Measurements from ENCODE around the gene SEC61B.

Gene SEC61B

DNA sequence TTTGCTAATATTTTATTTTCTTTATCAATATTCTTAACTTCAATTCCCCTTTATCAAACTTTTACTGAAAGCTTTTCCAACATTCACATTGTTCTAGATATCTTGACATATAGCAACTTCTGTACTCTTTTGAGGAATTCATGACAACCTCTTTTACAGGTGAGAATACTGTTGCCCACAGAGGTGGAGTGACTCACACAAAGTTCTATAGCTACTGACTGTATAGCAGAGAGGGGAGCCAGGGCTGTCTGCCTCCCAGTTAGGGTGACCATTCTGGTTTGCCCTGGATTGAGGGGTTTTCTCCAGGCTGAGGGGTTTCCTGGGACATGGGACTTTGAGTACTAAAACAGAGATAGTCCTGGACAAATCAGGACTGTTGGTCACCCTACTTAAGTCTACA, 16.2 kb downstream of the SEC61B start:
- DNase-seq (ENCODE audit: low spot score), result no peak

DNA sequence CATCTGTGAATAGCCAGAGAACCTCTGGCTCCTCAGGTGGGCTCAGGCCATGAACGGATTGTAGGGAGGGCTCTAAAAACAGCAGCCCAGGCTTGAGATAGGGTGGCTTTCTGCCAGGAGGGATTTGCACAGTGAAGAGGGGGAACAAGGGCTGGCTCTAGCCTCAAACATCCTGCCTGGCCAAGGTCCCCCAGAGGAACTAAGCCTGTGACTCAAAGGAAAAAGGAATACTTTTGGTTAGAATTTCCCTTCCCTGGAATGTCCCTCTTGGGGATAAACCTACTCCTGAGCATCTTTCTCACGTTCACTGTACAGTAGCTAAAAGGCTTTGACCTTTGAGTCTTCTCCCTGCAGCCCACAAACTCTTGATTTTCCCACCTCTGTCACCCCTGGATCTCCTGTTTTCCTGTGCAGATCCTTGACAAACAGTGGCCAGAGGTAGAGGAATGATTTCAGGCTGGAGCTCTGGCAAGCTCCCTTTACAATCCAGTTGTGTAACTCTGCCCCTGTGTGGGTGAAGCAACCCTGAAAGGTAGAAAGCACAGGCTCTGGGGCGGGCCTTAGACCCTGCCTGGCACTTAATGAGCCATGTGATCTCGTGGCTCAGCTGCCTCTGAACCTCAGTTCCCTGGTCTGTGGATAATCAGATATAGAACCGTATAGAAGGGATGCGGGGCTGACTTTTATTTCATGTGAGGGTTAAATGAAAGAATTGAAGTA, 17.4 kb downstream of the SEC61B start:
- peak; percentile 77 for DNase-seq (ENCODE audit: low spot score)

DNA sequence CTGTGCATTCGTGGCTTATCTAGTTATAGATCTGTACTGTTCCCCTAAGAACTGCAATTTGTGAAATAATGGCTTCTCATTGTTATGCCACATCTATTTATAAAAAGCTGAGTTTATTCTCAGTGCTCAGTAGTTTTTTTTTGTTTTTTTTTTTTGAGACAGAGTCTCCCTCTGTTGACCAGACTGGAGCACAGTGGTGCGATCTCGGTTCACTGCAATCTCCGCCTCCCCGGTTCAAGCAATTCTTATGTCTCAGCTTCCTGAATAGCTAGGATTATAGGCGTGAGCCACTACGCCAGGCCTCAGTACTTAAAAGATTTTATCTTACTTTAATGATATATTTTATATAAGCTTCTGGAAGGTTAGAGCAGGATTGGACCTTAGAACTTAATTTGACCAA, 19.0 kb downstream of the SEC61B start:
- no peak for DNase-seq (ENCODE audit: low spot score)

DNA sequence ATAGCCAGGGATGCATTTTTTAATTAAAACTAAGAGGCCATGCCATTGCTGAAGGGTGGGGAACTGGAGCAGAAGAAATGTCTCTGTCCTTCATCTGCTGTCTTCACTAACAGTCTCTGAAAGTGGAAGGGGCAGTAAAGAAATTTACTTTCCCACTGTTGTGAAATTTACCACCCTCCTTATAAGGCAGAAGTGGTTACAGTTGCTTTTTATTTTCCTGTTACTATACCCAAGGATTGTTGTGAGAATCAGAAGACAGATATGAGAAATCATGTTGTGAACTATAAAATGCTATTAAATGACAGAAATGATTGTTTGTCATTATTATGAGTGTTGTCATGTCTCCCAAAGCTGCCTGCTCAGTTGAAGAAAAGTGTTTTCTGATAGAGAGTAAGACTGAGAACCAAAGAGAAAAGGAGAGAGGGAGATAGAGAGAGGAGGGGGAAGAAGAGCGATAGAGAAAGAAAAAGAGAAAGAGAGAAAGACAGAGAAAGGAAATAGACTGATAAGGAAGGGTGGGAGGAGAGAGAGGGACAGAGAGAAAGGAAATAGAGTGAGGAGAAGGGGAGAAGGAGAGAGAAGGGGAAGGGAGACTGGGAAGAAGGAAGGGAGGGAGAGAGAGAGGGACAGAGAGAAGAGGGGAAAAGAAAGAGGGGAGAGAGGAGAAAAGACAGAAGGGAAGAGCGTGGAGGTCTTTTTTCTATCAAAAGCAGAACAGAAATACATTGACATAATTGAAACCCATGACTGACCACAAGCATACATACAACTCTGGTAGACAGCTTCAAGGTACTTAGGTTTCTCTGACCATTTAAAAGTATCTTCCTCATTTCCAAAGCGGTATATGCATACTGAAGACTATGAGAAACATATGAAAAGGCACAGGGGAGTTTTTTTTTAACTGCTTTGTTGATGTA, 22.5 kb downstream of the SEC61B start:
- DNase-seq (ENCODE audit: low spot score), result no peak

DNA sequence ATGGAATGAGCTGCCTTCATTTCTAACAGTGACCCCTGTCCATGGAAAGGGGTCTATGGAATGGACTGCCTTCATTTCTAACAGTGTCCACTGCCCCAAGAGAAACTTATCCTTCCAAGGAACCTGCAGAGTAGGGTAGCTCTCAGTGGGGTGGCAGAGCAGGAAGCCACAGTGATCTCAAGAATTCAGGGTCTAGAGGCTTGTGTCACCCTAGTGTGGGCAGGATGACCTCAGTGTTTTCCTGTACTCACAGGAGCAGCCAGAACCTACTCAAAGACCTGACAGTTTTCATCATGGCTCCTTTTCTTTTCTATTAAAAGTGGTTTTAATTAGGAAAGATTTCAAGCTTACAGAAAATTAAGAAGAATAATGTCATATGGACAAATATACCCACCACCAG, 27.5 kb downstream of the SEC61B start:
- no peak for DNase-seq (ENCODE audit: low spot score)

DNA sequence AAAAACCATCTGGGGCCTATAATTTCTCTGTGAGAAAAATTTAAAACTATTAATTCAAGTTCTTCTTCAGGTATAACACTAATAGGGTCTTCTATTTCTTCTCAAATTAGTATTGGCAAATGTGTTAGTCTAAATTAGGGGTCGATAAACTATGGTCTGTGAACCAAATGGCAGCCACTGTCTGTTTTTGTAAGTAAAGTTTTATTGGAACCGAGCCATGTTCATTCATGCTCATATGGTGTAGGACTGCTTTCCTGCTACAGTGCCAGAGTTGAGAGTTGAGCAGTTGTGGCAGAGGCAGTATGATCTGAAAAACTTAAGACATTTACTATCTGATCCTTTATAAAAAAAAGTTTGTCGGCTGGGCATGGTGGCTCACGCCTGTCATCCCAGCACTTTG, 29.1 kb downstream of the SEC61B start:
- DNase-seq (ENCODE audit: low spot score), result no peak

DNA sequence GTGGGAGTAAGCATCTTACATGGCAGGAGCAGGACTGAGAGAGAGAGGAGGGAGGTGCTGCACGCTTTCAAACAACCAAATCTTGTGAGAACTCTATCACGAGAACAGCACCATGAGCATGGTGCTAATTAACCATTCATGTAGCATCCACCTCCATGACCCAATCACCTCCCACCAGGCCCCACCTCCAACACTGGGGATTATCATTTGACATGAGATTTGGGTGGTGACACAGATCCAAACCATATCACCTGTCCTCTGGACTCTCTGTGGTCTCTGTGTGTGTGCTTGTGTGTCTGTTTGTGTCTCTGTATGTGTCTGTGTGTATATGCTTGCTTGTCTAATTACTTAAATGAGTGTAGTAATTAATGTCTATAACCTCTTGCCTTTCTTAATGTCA, 31.1 kb downstream of the SEC61B start:
- DNase-seq (ENCODE audit: low spot score), result no peak

DNA sequence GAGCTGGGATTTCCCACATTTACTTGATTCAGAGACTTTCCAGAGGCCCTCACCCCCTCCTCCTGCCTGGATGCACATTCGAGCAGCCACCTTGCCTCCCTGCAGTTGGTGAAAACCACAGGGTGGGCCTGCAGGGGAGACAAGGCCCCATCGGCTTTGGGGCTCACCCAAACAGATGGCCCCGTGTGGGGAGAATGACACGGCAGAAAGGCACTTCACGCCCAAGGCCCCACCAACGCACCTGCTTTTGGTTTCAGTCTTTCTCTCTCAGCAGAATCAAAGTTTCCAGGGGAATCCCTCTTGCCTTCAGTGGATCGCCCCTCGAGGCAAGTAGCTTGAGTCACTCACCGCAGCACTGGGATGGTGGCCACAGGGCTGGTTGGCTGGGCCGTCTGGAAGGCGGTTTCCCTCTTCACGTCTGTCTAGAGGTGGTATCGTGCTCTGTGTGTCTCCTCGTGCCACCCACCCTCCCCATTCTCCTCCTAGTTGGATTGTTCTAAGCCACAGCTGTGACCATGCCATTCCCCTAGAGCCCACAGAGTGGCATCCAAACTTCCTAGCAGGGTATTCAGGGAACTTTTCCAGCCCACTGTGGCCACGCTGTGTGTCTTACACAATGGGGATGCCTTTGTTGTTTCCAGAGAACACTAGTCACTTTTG, 31.8 kb downstream of the SEC61B start:
- DNase-seq (ENCODE audit: low spot score), result no peak

DNA sequence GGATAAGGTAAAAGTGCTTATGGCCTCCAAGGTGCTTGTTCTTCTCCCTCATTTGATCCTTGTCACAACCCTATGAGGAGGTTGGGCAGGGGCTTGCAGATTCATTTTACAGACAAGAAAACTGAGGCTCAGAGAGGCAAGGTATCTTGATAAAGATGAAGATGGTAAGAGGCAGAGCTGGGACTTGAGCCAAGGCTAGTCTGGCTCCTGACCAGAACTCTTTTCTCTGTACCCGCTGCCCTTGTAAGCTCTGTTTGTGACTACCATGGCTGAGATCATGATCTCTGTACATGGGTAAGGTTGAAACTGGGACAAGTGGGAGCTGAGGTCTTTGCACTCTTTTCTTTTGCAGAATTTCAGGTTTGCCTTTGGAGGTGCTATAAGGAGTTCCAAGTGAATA, 33.6 kb downstream of the SEC61B start:
- no peak for DNase-seq (ENCODE audit: low spot score)

DNA sequence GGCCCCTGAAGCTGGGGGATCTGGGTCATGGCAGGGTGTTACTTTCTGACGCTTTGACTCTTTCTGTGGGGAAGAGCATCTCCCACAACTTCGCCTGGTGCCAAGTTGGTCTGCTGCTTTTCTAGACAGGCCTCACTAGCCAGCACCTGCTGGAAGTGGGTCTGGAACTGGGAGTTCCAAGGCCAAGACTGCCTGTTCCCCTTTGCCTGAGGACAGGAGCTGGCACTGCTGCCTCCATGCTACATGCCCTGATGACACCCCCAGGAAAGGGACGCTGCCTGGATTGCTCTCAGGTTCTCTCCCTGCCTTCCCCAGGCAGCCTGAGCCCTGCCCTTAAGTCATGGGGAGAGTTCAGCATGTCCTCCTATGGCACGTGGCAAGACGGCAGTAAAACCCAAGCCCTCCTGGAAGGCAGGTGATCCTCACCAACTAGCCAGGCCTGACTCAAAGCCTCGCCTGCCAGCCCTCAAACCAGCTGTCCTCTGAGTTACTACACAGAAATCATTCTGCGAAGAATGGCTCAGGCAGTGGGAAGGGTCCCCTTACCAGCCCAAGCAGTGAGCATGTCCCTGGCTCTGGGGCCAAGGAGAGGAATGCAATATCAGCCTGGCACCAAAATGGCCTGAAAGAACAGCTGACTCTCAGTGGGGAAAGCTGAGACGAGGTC, 35.8 kb downstream of the SEC61B start:
- DNase-seq (ENCODE audit: low spot score), result no peak

DNA sequence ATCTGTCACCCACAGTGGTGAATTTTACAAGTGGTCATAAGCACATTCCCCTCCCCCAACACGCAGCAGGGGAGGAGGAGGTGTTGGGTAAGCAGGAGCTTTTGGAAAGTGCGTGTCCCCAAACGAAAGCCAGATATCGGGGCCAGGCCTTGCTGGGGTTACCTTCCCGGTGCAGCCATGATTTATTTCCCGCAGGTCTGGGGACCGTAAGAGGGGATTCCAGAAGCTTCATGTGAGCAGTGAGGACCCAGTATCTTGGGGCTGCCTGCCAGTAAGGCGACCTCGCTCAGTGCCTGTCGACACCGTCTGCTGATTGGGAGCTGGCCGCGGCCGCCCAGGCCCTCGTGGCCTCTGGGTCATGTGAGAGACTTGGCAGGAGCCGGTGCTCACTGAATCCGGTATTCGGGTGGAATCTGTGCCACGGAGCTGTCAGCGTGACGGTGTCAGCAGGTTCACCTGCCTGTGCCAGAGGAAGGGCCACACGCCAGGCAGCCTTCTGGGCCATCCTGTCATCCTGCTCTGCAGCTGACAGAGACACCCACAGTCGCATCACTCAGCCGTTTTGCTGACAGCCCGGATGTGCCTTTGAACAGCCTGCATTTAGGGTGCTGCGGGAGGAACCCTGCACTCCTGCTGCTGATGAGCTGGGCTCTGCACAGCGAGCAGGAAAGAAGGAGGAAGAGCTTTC, 37.3 kb downstream of the SEC61B start:
- DNase-seq (ENCODE audit: low spot score), result peak; percentile 73

DNA sequence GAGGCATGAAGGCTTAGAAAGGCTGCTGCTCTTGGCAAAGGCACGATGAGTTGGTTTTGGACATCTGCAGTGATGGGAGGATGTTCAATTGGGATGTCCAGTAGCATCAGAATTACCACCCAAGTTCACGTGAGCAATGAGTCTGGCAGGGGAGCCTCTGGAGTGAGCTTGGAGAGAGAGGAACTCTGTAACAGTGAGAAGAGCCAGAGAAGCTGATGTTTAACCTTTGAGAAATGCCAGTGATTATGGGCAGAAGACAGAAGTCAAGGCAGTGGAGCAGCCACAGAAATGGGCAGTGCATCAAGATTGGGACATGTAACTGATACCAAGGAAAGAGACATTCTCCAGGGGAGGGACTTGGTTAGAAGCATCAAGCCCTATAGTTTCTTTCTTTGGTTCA, 39.8 kb downstream of the SEC61B start:
- DNase-seq (ENCODE audit: low spot score), result no peak

DNA sequence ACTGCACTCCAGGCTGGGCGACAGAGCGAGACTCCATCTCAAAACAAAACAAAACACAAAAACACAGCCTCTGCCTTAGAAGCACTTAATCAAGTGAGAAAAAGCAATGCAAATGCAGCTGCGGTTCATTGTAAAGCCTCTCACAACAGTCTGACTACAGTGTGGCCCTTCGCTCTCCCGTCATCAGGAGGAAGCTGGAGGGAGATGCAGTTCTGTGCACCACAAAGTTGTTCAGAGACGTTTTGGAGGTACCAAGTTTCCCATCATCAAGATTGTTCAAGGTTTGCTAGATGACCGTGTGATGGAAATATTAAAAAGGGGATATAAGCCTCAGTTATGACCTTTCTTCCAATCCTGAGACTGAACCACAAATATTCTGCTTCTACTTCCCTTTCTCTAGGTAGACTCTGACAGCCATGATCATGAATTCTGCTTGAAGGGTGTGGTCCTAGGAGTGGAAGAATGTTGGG, 40.9 kb downstream of the SEC61B start:
- DNase-seq (ENCODE audit: low spot score), result no peak

DNA sequence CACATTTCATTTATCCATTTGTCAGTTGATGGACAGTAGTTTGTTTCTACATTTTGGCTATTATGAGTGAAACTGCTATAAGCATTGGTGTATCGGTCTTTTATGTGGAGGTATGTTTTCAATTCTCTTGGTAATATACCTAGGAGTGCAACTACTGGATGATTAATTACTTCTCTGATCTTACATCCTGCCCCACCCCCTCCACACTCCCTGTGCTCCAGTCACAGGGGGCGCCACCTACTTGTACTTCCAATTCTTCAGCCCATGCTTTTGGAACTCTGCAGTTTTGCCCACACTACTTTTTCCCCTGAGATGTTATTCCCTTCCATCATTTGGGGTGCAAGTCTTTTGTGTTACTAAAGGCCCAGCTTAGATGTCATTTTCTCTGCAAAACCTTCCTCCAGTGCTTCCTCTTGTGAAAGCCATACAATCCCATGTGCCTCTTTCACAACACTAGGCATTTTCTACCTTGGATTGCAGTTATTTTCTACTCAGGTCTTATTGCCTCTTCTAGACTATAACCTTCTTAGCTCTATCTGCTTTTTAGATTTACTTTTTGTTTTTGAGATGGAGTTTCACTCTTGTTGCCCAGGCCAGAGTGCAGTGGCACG, 42.1 kb downstream of the SEC61B start:
- DNase-seq (ENCODE audit: low spot score), result no peak

DNA sequence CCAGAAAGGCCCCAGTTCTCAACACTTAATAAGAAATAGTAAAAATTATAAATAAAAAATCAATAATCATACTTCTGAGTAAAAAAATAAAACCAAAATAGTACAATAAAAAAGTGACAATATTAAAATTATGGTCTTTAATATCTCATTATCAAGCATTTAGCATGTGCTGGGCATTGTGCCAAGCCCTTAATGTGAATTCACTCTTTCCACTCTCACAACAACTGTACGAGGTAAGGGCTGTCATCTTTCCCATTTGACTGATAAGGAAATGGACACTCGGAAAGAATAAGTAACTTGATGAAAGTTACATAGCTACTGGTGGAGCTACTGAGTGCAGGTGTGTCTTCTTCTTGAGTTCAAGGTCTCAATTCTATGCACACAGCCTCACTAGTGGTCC, 43.6 kb downstream of the SEC61B start:
- DNase-seq (ENCODE audit: low spot score), result no peak

DNA sequence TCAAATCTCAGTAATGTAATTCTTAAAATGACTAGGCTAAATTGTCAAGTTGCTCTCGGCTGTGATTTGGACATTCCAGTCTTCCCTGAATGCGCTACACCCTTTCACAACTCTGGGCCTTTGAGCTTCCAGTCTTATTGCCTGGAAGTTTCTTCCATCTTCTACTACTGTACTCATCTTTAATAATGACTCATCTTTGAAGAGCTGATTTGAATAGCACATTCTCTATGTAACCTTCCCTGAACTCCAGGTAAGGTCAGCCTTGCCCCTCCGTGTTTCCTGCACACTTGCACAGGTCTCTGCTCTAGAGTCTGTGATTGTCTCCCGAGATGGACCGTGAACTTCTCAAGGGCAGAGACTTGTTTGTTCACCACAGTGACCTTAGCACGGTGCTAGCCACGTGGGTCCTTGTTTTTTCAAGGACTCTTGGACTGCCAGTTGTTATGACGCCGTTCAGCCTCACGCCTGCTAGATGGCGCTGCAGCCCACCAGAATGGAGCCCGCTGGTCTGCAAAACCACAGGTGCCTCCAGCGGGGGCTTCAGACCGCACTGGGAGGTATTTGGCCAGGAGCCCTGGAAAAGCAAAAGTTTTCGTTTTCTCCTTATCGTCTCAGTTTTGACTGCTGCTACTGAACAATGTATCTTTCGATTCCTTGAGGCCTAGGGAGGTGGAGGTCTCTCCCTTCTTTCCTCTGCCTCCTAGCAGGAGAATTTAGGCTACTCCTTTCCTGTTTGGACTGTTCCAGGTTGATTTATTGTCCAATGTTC, 44.4 kb downstream of the SEC61B start:
- peak; percentile 70 for DNase-seq (ENCODE audit: low spot score)

DNA sequence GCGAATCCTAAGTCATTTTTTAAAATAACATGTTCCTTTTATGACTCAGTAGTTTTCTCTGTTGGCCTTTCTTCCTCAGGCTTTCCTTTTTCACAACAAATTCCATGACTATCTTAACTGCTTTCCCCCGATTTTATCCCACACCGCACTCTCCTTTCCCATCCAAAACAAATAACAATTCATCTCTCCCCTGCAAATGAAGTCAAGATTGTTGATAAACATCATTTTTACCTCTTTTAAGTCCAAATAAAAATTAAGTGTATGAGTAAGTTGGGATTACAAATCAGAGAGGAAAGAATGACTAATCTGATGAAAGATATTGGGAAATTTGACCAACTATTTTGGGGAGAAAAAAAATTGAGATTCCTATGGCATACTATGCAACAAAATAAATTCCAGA, 47.3 kb downstream of the SEC61B start:
- peak; percentile 67 for DNase-seq (ENCODE audit: low spot score)

DNA sequence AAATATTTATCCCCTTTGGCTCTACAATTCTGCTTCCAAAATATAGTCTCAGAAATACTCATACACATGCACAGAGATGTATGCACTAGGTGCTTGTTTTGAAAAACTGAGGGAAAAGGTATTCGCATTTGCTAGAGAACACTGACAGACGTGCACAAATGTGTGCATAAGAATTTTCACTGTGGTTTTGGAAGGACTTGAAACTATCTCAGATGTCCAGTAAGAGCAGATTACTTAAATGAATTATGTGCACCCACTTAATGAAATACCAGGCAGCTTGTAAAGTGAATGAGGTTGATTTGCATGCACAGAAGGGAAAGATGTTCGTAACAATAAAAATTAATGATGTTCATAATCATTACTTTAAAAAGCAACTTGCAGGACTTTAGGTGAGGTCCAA, 48.4 kb downstream of the SEC61B start:
- no peak for DNase-seq (ENCODE audit: low spot score)

DNA sequence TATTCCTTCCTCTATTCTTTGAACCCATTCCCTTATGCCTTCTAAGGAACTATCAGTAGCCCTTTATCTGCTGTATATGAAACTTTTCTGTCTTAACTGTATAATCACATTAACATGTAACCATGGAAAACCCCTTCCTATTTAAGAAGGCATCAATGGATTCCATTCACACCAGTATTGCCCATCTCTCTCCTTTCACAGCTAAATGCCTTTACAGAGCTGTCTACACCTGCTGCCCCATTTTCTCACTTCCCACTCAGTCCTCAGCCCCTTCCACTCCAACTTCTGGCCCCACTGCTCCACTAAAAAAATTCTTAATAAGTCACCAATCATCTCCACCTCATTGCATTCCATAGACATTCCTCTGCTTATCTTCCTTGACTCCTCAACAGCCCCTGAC, 50.8 kb downstream of the SEC61B start:
- no peak for DNase-seq (ENCODE audit: low spot score)

DNA sequence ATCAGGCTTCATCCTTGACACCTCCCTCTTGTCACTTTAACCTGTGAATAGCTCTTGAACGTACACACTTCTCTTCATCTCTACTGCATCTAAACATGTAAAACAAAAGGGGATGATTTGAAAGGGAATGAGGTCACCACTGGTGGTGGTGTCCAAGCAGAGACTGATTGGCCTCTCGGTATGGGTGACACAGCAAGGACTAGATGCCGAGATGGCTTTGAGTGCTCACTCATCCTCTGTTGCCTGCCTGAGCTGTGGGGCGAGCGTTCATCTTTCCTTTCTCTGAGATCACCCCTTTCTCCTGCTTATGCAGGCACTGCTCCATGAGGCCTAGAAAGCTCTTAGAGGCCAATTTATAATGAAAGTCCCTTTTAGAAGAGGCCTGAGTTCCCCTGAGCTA, 51.9 kb downstream of the SEC61B start:
- DNase-seq (ENCODE audit: low spot score), result no peak

Data from AG20443 (cell line).